Esophagus squamous epithelium (tissue), 4 donors: ENCODE data around the gene BRDT.

Experiments used
- POLR2A ChIP-seq, 4 donors: fragments of 450-650 bp; IDR thresholded peaks; one replicate each; pipeline ENCODE4 v1.6.1; 2017; ENCODE audit warnings: antibody characterized with exemption in 4 of 4, mild to moderate bottlenecking in 4 of 4, moderate library complexity in 3 of 4
- TF ChIP-seq, protein P1 (sequence below), 6 experiments: fragments of 450-650 bp in 4 of 6; fragments of 200-600 bp in 2 of 6; sonication (generic) in 2 of 6; IDR thresholded peaks; one replicate each; pipeline ENCODE4 v1.5.1; 2016 to 2019; ENCODE audit warnings: antibody characterized with exemption in 6 of 6, mild to moderate bottlenecking in 4 of 6, moderate library complexity in 4 of 6

DNA sequence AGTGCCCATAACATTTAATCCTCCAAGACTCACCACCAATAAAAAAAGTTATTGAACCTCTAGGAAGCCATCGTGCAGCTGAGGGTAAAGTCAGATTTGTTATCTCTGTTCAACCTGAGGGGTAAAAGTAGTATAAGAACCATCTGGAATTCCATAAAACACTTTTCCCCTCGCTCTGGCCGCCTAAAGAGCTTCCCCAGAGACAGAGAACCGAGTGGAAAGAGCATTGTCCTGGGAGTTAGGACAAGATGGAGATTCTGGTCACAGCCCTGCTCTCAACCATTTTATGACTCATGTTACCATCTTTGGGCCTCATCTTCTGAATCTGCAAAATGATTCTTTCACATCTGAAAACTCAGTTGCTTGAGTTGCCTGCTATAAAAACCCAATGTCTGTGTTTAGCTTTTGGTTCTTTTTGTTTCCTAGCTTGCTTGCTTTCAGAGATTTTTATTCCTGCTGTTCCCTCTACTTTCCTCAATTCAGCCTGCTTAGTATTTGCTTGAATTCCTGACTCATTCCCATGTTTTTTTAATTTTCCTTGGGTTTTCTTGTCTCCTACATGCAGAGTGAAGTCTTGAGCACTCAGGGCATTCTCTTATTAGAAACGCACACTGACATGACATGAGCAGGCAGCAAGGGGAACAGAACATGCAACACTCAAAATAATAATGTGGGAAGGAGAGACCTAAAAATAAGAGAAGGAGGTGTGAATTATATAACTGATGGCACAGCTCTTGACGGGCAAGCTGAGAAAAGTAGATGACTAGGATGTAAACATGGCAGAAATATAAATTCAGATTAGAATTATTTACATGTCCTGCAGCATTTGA lies 82.3 kb downstream of the BRDT start:
- TF ChIP-seq, protein P1, sequence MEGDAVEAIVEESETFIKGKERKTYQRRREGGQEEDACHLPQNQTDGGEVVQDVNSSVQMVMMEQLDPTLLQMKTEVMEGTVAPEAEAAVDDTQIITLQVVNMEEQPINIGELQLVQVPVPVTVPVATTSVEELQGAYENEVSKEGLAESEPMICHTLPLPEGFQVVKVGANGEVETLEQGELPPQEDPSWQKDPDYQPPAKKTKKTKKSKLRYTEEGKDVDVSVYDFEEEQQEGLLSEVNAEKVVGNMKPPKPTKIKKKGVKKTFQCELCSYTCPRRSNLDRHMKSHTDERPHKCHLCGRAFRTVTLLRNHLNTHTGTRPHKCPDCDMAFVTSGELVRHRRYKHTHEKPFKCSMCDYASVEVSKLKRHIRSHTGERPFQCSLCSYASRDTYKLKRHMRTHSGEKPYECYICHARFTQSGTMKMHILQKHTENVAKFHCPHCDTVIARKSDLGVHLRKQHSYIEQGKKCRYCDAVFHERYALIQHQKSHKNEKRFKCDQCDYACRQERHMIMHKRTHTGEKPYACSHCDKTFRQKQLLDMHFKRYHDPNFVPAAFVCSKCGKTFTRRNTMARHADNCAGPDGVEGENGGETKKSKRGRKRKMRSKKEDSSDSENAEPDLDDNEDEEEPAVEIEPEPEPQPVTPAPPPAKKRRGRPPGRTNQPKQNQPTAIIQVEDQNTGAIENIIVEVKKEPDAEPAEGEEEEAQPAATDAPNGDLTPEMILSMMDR (IDR thresholded peaks at IDR 0.05): no peak
- TF ChIP-seq POLR2A (IDR thresholded peaks at IDR 0.05): no peak
